GM18508 (cell line): ENCODE data around the gene RNF182.

ENCODE experiments used
- ATAC-seq: cut with Tn5 transposase; IDR thresholded peaks from one replicate; pipeline ENCODE4 v1.9.1; 2021; ENCODE audit warnings: moderate number of reproducible peaks; ENCODE audit not compliant: insufficient read depth, unreplicated experiment

RNF182 gene

DNA sequence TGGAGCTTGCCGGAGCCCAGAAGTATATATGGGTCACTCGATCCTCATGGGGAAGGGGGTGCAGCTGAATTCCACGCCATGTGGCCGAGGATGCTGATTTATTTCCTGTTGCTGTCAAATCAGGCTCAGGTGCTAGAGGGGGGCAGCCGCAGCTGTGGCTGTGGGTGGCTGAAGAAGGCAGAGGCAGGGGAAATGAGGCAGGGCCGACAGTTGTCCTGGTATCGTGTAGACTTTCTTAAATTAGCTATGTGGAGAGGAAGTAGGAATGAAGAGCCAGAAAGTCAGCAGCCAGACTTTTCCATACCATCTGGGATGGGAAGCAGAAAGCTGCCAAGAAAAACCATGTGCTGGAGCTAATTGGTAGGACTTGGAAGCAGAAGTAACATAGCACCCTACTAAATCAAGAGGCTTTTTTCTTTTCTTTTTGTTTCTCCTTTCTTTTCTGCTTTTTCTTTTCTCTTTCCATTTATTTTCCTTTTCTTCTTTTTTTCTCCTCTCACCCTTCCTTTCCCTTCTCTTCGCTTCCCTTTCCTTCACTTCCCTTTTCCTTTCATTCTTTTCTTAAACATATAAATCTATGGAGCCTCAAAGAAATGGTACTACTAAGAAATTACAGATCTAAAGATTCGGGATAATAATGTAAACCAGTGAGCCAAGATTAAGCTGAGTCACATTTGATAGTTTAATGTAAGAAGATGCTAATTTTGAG, 102.2 kb downstream of the RNF182 start:
- ATAC-seq = no peak

GRCh38 chr6:14028631-14029030, 103.9 kb downstream of the RNF182 start:
- ATAC-seq = no peak

DNA sequence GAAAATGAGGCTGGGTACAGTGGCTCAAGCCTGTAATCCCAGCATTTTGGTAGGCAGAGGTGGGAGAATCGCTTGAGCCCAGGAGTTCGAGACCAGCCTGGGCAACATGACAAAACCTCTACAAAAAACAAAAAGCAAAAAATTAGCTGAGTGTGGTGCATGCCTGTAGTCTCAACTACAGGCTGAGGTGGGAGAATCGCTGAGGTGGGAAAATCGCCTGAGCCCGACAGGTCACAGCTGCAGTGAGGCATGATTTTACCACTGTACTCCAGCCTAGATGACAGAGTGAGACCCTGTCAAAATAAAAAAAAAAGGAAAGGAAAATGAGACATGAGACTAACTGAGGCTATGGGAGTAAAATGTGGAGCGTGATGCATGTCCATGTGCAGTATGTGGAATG, 104.9 kb downstream of the RNF182 start:
- ATAC-seq = no peak
